OCI-LY7 (cell line): ENCODE data around the gene CCDC3. TPM values are rescaled to one million over a fixed set of nuclear protein-coding genes. Genes with fewer than 3 reads are reported as not detected.

Source experiments
- BruUV-seq: library from RNA; stranded (reverse); fragments of 400-500 nt; replicated peaks from 2 replicates; lab custom pipeline; 2021; lab: Mats Ljungman, UMichigan
- CTCF ChIA-PET: fragments of 300-600 bp; sonication (Branson Sonifier 250); formaldehyde crosslinking; loops from one replicate; lab custom pipeline; 2022; ENCODE audit warnings: antibody characterized with exemption; ENCODE audit not compliant: unreplicated experiment; lab: Charles Lee
- POLR2A ChIA-PET: fragments of 300-600 bp; sonication (Branson Sonifier 250); formaldehyde crosslinking; loops from one replicate; lab custom pipeline; 2022; ENCODE audit warnings: antibody characterized with exemption; lab: Charles Lee
- DNase-seq: peaks from one replicate; pipeline ENCODE4 v3.0.0-alpha.2; 2015; ENCODE audit warnings: low spot score
- H2AFZ ChIP-seq: fragments of 200-600 bp; sonication (generic), shearing (Covaris generic); 2 replicates; pipeline ENCODE4 v1.6.1; 2014; ENCODE audit warnings: mild to moderate bottlenecking, antibody characterized with exemption, low read length, moderate library complexity
- H3K27ac ChIP-seq: fragments of 200-600 bp; sonication (generic); 2 replicates; pipeline ENCODE4 v1.5.1; 2014; ENCODE audit warnings: mixed run types, low read depth, mild to moderate bottlenecking, moderate library complexity, low read length, inconsistent platforms; ENCODE audit not compliant: poor library complexity, severe bottlenecking
- H3K36me3 ChIP-seq: fragments of 200-600 bp; sonication (generic); 2 replicates; pipeline ENCODE4 v1.6.1; 2014; ENCODE audit warnings: mild to moderate bottlenecking, antibody characterized with exemption, low read length, moderate library complexity, mixed read lengths; ENCODE audit not compliant: insufficient read depth
- H3K4me1 ChIP-seq: fragments of 200-600 bp; sonication (generic); 2 replicates; pipeline ENCODE4 v1.5.1; 2014; ENCODE audit warnings: mild to moderate bottlenecking, low read length; ENCODE audit not compliant: insufficient read depth, poor library complexity, severe bottlenecking
- H3K4me2 ChIP-seq: fragments of 200-600 bp; sonication (generic); 2 replicates; pipeline ENCODE4 v1.6.1; 2014; ENCODE audit warnings: mild to moderate bottlenecking, low read length
- H3K4me3 ChIP-seq: fragments of 200-600 bp; sonication (generic); 2 replicates; pipeline ENCODE4 v1.5.1; 2014; ENCODE audit warnings: mild to moderate bottlenecking, low read depth, low read length; ENCODE audit not compliant: poor library complexity, severe bottlenecking
- H3K79me2 ChIP-seq: fragments of 200-600 bp; sonication (generic); 2 replicates; pipeline ENCODE4 v1.6.1; 2016; ENCODE audit warnings: low read depth, mild to moderate bottlenecking, low read length, moderate library complexity, mixed read lengths; ENCODE audit not compliant: insufficient read depth
- H3K9me2 ChIP-seq: fragments of 200-600 bp; sonication (generic); 2 replicates; pipeline ENCODE4 v1.6.1; 2016; ENCODE audit warnings: mild to moderate bottlenecking, low read length, mixed read lengths; ENCODE audit not compliant: insufficient read depth
- H3K9me3 ChIP-seq: fragments of 200-600 bp; sonication (generic); 2 replicates; pipeline ENCODE4 v1.6.1; 2014; ENCODE audit warnings: mild to moderate bottlenecking, mixed run types, low read length, mixed read lengths
- H4K20me1 ChIP-seq: fragments of 200-600 bp; sonication (generic); 2 replicates; pipeline ENCODE4 v1.6.1; 2014; ENCODE audit warnings: mild to moderate bottlenecking, antibody characterized with exemption, low read length, moderate library complexity, mixed read lengths; ENCODE audit not compliant: insufficient read depth
- CTCF ChIP-seq: fragments of 200-600 bp; sonication (generic); conservative IDR thresholded peaks from 2 replicates; pipeline ENCODE4 v1.5.1; 2014; ENCODE audit warnings: mild to moderate bottlenecking, antibody characterized with exemption, low read length, moderate library complexity, mixed read lengths
- EZH2phosphoT487 ChIP-seq: fragments of 200-600 bp; sonication (generic); IDR thresholded peaks from 2 replicates; pipeline ENCODE4 v1.6.1; 2018; ENCODE audit warnings: low read depth, borderline replicate concordance, mild to moderate bottlenecking, mixed run types, antibody characterized with exemption, low read length, moderate library complexity, mixed read lengths
- intact Hi-C: fragments of 100-400 bp; cut with micrococcal nuclease; formaldehyde crosslinking; loops from one replicate; pipeline ENCODE4 v1.10.0; 2022; ENCODE audit not compliant: unreplicated experiment
- total RNA-seq, 2 experiments: library from RNA; depleted of rRNA in 1 of 2; stranded (reverse); fragments of >200 nt in 1 of 2; shearing (Covaris generic) in 1 of 2; gene quantifications; 2 replicates each; pipeline ENCODE4 v1.2.3, GENCODE V29; 2014 to 2022

The CCDC3 gene
- total RNA-seq, 2 experiments from 2014 or later = not detected

GRCh38 chr10:12897278-12897677 lies 104.2 kb downstream of the CCDC3 start:
- no peaks in the 10 kb centered on the region for H3K4me1 ChIP-seq
- no peaks in the 10 kb centered on the region for H3K79me2 ChIP-seq
- H3K9me2 ChIP-seq = no peaks in the 10 kb centered on the region
- BruUV-seq = no TSS peak
- ChIA-PET POLR2A (no interaction called here), CTCF (no interaction called here)
- H3K27ac ChIP-seq = no peak overlapping the region
- no peak for DNase-seq
- no peaks in the 10 kb centered on the region for H3K36me3 ChIP-seq
- H3K4me3 ChIP-seq = no peak overlapping the region
- H3K4me2 ChIP-seq = no peak overlapping the region
- intact Hi-C loops = loop anchor here (5.0 kb wide), 1 partner anchor 115 kb away; no protein-coding TSS in a partner anchor
- TF ChIP-seq EZH2phosphoT487 (no peak), CTCF (no peak)
- H4K20me1 ChIP-seq = no peaks in the 10 kb centered on the region
- 0 out of 2 replicates have a peak, but pooled peaks cover 5% of the 10 kb centered on the region for H3K9me3 ChIP-seq
- no peak overlapping the region for H2AFZ ChIP-seq

- TF ChIP-seq CTCF (no peak), EZH2phosphoT487 (no peak)
- CTCF ChIA-PET = no interaction called here
- POLR2A ChIA-PET = no interaction called here
- BruUV-seq = no TSS peak
- intact Hi-C loops = loop anchor here (5.0 kb wide), 1 partner anchor 114 kb away; no protein-coding TSS in a partner anchor
- H4K20me1 ChIP-seq = no peaks in the 10 kb centered on the region
- no peaks in the 10 kb centered on the region for H3K36me3 ChIP-seq
- H2AFZ ChIP-seq = no peak overlapping the region
- no peaks in the 10 kb centered on the region for H3K4me1 ChIP-seq
- H3K4me3 ChIP-seq = no peak overlapping the region
- no peak for DNase-seq
- 0 out of 2 replicates have a peak, but pooled peaks cover 5% of the 10 kb centered on the region for H3K9me3 ChIP-seq
- H3K4me2 ChIP-seq = no peak overlapping the region
- H3K27ac ChIP-seq = no peak overlapping the region
- H3K9me2 ChIP-seq = no peaks in the 10 kb centered on the region
- no peaks in the 10 kb centered on the region for H3K79me2 ChIP-seq
These were observed 105.3 kb downstream of the CCDC3 start for GRCh38 chr10:12896251-12896650.

GRCh38 chr10:12892924-12893323 lies 108.6 kb downstream of the CCDC3 start:
- CTCF ChIA-PET = no interaction called here

More at GRCh38 chr10:12892924-12893323, 108.6 kb downstream of the CCDC3 start:
- no peak overlapping the region for H3K27ac ChIP-seq
- intact Hi-C loops = no loop called here
- no peaks in the 10 kb centered on the region for H3K9me2 ChIP-seq
- H3K4me2 ChIP-seq = no peak overlapping the region
- no peaks in the 10 kb centered on the region for H4K20me1 ChIP-seq
- DNase-seq = no peak
- 0 out of 2 replicates have a peak, but pooled peaks cover 5% of the 10 kb centered on the region for H3K9me3 ChIP-seq
- no peaks in the 10 kb centered on the region for H3K36me3 ChIP-seq
- no peak overlapping the region for H2AFZ ChIP-seq
- H3K4me1 ChIP-seq = no peaks in the 10 kb centered on the region
- no peak for TF ChIP-seq EZH2phosphoT487
- no peak for TF ChIP-seq CTCF
- no peak overlapping the region for H3K4me3 ChIP-seq
- POLR2A ChIA-PET = no interaction called here
- BruUV-seq = no TSS peak
- no peaks in the 10 kb centered on the region for H3K79me2 ChIP-seq
